Prostate gland (tissue), 2 donors: Measurements from ENCODE around the gene FOXR1.

Source experiments
- CTCF ChIP-seq, 4 experiments: fragments of 200-600 bp in 2 of 4; fragments of 450-650 bp in 2 of 4; sonication (generic) in 2 of 4; IDR thresholded peaks; 1 replicate in 3 of 4; 2 replicates in 1 of 4; pipeline ENCODE4 v1.5.1; 2016 to 2019; ENCODE audit warnings: antibody characterized with exemption in 4 of 4, mild to moderate bottlenecking in 2 of 4, moderate library complexity in 2 of 4
- POLR2A ChIP-seq: fragments of 450-650 bp; IDR thresholded peaks from one replicate; pipeline ENCODE4 v1.6.1; 2016; ENCODE audit warnings: antibody characterized with exemption, mild to moderate bottlenecking
- POLR2AphosphoS5 ChIP-seq: sonication (generic); formaldehyde crosslinking; IDR thresholded peaks from one replicate; pipeline ENCODE4 v1.6.1; 2017; ENCODE audit warnings: antibody characterized with exemption

- TF ChIP-seq POLR2A (no peak), CTCF (IDR thresholded peaks at IDR 0.05) (no peak), POLR2AphosphoS5 (no peak)
These were observed 40.0 kb downstream of the FOXR1 start for GRCh38 chr11:119011476-119012053.
